ENCODE measurements around the gene ST3GAL5.
A peak's percentile ranks its signal among the peaks of the same experiment; 100 is the strongest.

Gene ST3GAL5

GRCh38 chr2:85846411-85846810, 42.4 kb downstream of the ST3GAL5 start:
- peak; percentile 26 to 63 for DNase-seq (ENCODE audit: low read depth in 2 of 2)
- TF ChIP-seq CTCF (IDR thresholded peaks at IDR 0.05; ENCODE audit: low read depth, low read length), result no peak
- H3K4me3 ChIP-seq (replicated peaks in 1 of 2; ENCODE audit: low read depth in 2 of 2, low read length in 2 of 2), result no peak overlapping the region

GRCh38 chr2:85844486-85844885, 44.3 kb downstream of the ST3GAL5 start:
- no peak for TF ChIP-seq CTCF (IDR thresholded peaks at IDR 0.05; ENCODE audit: low read depth, low read length)
- DNase-seq (ENCODE audit: low read depth in 2 of 2), result no peak
- no peak overlapping the region for H3K4me3 ChIP-seq (replicated peaks in 1 of 2; ENCODE audit: low read depth in 2 of 2, low read length in 2 of 2)

GRCh38 chr2:85843543-85843942, 45.2 kb downstream of the ST3GAL5 start:
- DNase-seq (ENCODE audit: low read depth in 2 of 2), result peak in 1 of 2 donors; percentile 21
- peak; percentile 57 for TF ChIP-seq CTCF (IDR thresholded peaks at IDR 0.05; ENCODE audit: low read depth, low read length)
- H3K4me3 ChIP-seq (replicated peaks in 1 of 2; ENCODE audit: low read depth in 2 of 2, low read length in 2 of 2), result no peak overlapping the region

GRCh38 chr2:85840091-85840490, 48.7 kb downstream of the ST3GAL5 start:
- no peak for DNase-seq (ENCODE audit: low read depth in 2 of 2)
- H3K4me3 ChIP-seq (replicated peaks in 1 of 2; ENCODE audit: low read depth in 2 of 2, low read length in 2 of 2), result no peak overlapping the region
- TF ChIP-seq CTCF (IDR thresholded peaks at IDR 0.05; ENCODE audit: low read depth, low read length), result no peak

- TF ChIP-seq CTCF (IDR thresholded peaks at IDR 0.05; ENCODE audit: low read depth, low read length), result no peak
- H3K4me3 ChIP-seq (replicated peaks in 1 of 2; ENCODE audit: low read depth in 2 of 2, low read length in 2 of 2), result no peak overlapping the region
- no peak for DNase-seq (ENCODE audit: low read depth in 2 of 2)
These were observed 49.3 kb downstream of the ST3GAL5 start for GRCh38 chr2:85839461-85839860.

- no peak for TF ChIP-seq CTCF (IDR thresholded peaks at IDR 0.05; ENCODE audit: low read depth, low read length)
- no peak for DNase-seq (ENCODE audit: low read depth in 2 of 2)
- H3K4me3 ChIP-seq (replicated peaks in 1 of 2; ENCODE audit: low read depth in 2 of 2, low read length in 2 of 2), result no peak overlapping the region
These were observed 50.1 kb downstream of the ST3GAL5 start for GRCh38 chr2:85838641-85839040.

GRCh38 chr2:85838181-85838580, 50.6 kb downstream of the ST3GAL5 start:
- DNase-seq (ENCODE audit: low read depth in 2 of 2), result peak; percentile 9
- no peak overlapping the region for H3K4me3 ChIP-seq (replicated peaks in 1 of 2; ENCODE audit: low read depth in 2 of 2, low read length in 2 of 2)
- no peak for TF ChIP-seq CTCF (IDR thresholded peaks at IDR 0.05; ENCODE audit: low read depth, low read length)

Measured in cardiac fibroblast (primary cell).